ENCODE measurements around the gene SFRP5. TPM values are rescaled to one million over a fixed set of nuclear protein-coding genes. Genes with fewer than 3 reads are reported as not detected.
A peak's percentile ranks its signal among the peaks of the same experiment; 100 is the strongest.

Gene SFRP5
- total and polyA plus RNA-seq, 2 of the 13 experiments (the other 11 are each of a cell fraction or from before 2014, with no cell fraction given) = 0.32 to 1.7 TPM

GRCh38 chr10:97718659-97719142 is 53.1 kb downstream of the SFRP5 start (continued):
- TF ChIP-seq ARID5B (CRISPR knock-in tag; IDR thresholded peaks at IDR 0.05) (peak; percentile 27; the same call in 1 of the 2 replicates), MIER2 (CRISPR knock-in tag; IDR thresholded peaks at IDR 0.05) (no peak), ZNF615 (CRISPR knock-in tag; IDR thresholded peaks at IDR 0.05; ENCODE audit: borderline replicate concordance) (no peak), FOSL2 (CRISPR knock-in tag; IDR thresholded peaks at IDR 0.05) (0 out of 2 replicates have a peak, but pooled peaks have one; percentile 12), RARA (CRISPR knock-in tag; IDR thresholded peaks at IDR 0.05) (0 out of 2 replicates have a peak, but pooled peaks have one; percentile 34), ZNF546 (CRISPR knock-in tag; conservative IDR thresholded peaks at IDR 0.05) (no peak), PITX1 (CRISPR knock-in tag; IDR thresholded peaks at IDR 0.05) (no peak), ZNF614 (CRISPR knock-in tag; IDR thresholded peaks at IDR 0.05; ENCODE audit: borderline replicate concordance) (no peak), ZNF792 (CRISPR knock-in tag; IDR thresholded peaks at IDR 0.05) (no peak), GABPA (IDR thresholded peaks at IDR 0.05; ENCODE audit: low read depth, low read length) (no peak), GABPA (CRISPR knock-in tag; IDR thresholded peaks at IDR 0.05; ENCODE audit: low read depth) (0 out of 2 replicates have a peak, but pooled peaks have one; percentile 35), DR1 (CRISPR knock-in tag; IDR thresholded peaks at IDR 0.05) (no peak), PHF8 (CRISPR knock-in tag; IDR thresholded peaks at IDR 0.05) (no peak), IKZF4 (CRISPR knock-in tag; IDR thresholded peaks at IDR 0.05; ENCODE audit: borderline replicate concordance, low read depth, not compliant biosample characterization) (no peak), SIN3A (IDR thresholded peaks at IDR 0.05; ENCODE audit: borderline replicate concordance, low read depth, low read length) (no peak), ZNF513 (CRISPR knock-in tag; conservative IDR thresholded peaks at IDR 0.05) (no peak), ZNF782 (CRISPR knock-in tag; IDR thresholded peaks at IDR 0.05; ENCODE audit: borderline replicate concordance) (no peak), ZNF12 (CRISPR knock-in tag; IDR thresholded peaks at IDR 0.05) (no peak), ZNF687 (CRISPR knock-in tag; IDR thresholded peaks at IDR 0.05) (peak; percentile 43)
